ENCODE data around the gene SLC10A7. TPM values are rescaled to one million over a fixed set of nuclear protein-coding genes. Genes with fewer than 3 reads are reported as not detected.

SLC10A7 gene
- total and polyA plus RNA-seq, 4 donors = 3.7 to 18.7 (median 7.6) TPM

DNA sequence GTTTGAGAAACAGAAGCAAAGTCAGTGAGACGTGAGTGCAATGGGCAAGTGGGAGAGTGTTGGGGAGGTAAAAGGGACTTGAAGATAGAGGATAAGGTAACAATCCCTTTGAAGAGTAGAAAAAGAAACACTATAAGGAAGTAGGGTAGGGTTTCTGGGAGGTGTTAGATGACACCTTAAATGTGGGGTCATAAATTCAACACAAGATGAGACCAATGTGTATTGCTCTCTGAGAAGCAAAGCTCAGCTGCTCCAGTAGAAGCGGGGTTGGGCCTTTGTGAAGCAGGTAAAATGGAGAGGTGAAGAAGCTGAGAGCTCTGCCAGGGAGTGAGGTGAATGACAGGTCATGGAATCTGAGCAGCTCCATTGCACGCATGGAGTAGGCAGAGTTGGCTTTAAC lies 222.1 kb downstream of the SLC10A7 start:
- Histone ChIP-seq H3K27me3 (ENCODE audit: control insufficient read depth in 4 of 4, insufficient read depth in 4 of 4, low read length in 3 of 4) (no peaks in the 10 kb centered on the region), H3K27ac (ENCODE audit: low read depth in 1 of 2, low read length in 2 of 2) (no peak overlapping the region), H3K36me3 (ENCODE audit: control insufficient read depth in 4 of 4, insufficient read depth in 3 of 4, low read depth in 1 of 4, low read length in 3 of 4) (no peaks in the 10 kb centered on the region), H3K4me3 (ENCODE audit: low read depth in 1 of 3, low read length in 3 of 3) (no peak overlapping the region), H3K4me1 (ENCODE audit: control insufficient read depth in 4 of 4, insufficient read depth in 4 of 4, low read length in 3 of 4) (no peaks in the 10 kb centered on the region), H3K9me3 (ENCODE audit: control insufficient read depth in 4 of 4, low read length in 3 of 4) (no peaks in the 10 kb centered on the region), H3K9ac (ENCODE audit: low read depth in 1 of 2, low read length in 2 of 2) (no peak overlapping the region)
- WGBS = 98% methylated on average over 3 of the region's 3 CpGs
- no peak for DNase-seq (ENCODE audit: low spot score)
- TF ChIP-seq HNF4A (conservative IDR thresholded peaks at IDR 0.05) = no peak
- TF ChIP-seq NR2F2 (IDR thresholded peaks at IDR 0.05) = no peak
- no peak for TF ChIP-seq HNF4G (IDR thresholded peaks at IDR 0.05)
- TF ChIP-seq FOXA2 (IDR thresholded peaks at IDR 0.05) = no peak
- no peak for TF ChIP-seq CTCF (IDR thresholded peaks at IDR 0.05; ENCODE audit: low read depth, low read length, missing input control)
- TF ChIP-seq JUND (IDR thresholded peaks at IDR 0.05) = no peak
- TF ChIP-seq TAF1 (conservative IDR thresholded peaks at IDR 0.05) = no peak
- TF ChIP-seq, protein P1, sequence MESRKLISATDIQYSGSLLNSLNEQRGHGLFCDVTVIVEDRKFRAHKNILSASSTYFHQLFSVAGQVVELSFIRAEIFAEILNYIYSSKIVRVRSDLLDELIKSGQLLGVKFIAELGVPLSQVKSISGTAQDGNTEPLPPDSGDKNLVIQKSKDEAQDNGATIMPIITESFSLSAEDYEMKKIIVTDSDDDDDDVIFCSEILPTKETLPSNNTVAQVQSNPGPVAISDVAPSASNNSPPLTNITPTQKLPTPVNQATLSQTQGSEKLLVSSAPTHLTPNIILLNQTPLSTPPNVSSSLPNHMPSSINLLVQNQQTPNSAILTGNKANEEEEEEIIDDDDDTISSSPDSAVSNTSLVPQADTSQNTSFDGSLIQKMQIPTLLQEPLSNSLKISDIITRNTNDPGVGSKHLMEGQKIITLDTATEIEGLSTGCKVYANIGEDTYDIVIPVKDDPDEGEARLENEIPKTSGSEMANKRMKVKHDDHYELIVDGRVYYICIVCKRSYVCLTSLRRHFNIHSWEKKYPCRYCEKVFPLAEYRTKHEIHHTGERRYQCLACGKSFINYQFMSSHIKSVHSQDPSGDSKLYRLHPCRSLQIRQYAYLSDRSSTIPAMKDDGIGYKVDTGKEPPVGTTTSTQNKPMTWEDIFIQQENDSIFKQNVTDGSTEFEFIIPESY (IDR thresholded peaks at IDR 0.05) = no peak
- TF ChIP-seq, protein P2, sequence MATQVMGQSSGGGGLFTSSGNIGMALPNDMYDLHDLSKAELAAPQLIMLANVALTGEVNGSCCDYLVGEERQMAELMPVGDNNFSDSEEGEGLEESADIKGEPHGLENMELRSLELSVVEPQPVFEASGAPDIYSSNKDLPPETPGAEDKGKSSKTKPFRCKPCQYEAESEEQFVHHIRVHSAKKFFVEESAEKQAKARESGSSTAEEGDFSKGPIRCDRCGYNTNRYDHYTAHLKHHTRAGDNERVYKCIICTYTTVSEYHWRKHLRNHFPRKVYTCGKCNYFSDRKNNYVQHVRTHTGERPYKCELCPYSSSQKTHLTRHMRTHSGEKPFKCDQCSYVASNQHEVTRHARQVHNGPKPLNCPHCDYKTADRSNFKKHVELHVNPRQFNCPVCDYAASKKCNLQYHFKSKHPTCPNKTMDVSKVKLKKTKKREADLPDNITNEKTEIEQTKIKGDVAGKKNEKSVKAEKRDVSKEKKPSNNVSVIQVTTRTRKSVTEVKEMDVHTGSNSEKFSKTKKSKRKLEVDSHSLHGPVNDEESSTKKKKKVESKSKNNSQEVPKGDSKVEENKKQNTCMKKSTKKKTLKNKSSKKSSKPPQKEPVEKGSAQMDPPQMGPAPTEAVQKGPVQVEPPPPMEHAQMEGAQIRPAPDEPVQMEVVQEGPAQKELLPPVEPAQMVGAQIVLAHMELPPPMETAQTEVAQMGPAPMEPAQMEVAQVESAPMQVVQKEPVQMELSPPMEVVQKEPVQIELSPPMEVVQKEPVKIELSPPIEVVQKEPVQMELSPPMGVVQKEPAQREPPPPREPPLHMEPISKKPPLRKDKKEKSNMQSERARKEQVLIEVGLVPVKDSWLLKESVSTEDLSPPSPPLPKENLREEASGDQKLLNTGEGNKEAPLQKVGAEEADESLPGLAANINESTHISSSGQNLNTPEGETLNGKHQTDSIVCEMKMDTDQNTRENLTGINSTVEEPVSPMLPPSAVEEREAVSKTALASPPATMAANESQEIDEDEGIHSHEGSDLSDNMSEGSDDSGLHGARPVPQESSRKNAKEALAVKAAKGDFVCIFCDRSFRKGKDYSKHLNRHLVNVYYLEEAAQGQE (IDR thresholded peaks at IDR 0.05) = no peak

DNA sequence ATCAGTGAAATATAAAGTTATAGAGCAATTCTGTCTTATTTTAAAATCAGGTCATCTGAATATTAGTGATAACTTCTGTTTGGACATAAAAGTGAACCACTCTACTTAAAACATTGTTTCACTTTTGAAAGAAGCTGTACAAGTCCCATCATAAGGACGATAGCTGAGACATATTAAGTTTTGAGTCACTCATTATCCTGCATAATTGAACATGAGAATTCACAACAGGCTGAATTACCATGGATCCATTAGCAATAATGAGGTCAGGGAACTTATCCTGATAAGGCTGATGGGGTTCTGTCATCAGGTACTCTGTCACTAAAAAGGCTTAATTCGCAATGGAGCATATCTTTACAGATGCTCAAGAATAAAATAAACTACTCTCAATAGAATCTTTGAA lies 227.0 kb downstream of the SLC10A7 start:
- WGBS = 96% methylated on average over 2 of the region's 2 CpGs
- Histone ChIP-seq H3K27me3 (ENCODE audit: control insufficient read depth in 4 of 4, insufficient read depth in 4 of 4, low read length in 3 of 4) (no peaks in the 10 kb centered on the region), H3K4me3 (ENCODE audit: low read depth in 1 of 3, low read length in 3 of 3) (no peak overlapping the region), H3K9me3 (ENCODE audit: control insufficient read depth in 4 of 4, low read length in 3 of 4) (no peaks in the 10 kb centered on the region), H3K27ac (ENCODE audit: low read depth in 1 of 2, low read length in 2 of 2) (no peak overlapping the region), H3K4me1 (ENCODE audit: control insufficient read depth in 4 of 4, insufficient read depth in 4 of 4, low read length in 3 of 4) (no peaks in the 10 kb centered on the region), H3K36me3 (ENCODE audit: control insufficient read depth in 4 of 4, insufficient read depth in 3 of 4, low read depth in 1 of 4, low read length in 3 of 4) (peaks cover 0 to 4% (median 1%) of the 10 kb centered on the region in 4 donors), H3K9ac (ENCODE audit: low read depth in 1 of 2, low read length in 2 of 2) (no peak overlapping the region)
- no peak for DNase-seq (ENCODE audit: low spot score)
- TF ChIP-seq NR2F2 (IDR thresholded peaks at IDR 0.05) = no peak
- no peak for TF ChIP-seq CTCF (IDR thresholded peaks at IDR 0.05; ENCODE audit: low read depth, low read length, missing input control)
- TF ChIP-seq RAD21 (IDR thresholded peaks at IDR 0.05) = no peak
- no peak for TF ChIP-seq RXRA (IDR thresholded peaks at IDR 0.05)
- TF ChIP-seq YY1 (IDR thresholded peaks at IDR 0.05) = no peak
- no peak for TF ChIP-seq GABPA (IDR thresholded peaks at IDR 0.05 in 1 of 2, conservative IDR thresholded peaks at IDR 0.05 in 1 of 2)
- TF ChIP-seq FOXA2 (IDR thresholded peaks at IDR 0.05) = no peak
- TF ChIP-seq FOXA1 (IDR thresholded peaks at IDR 0.05) = no peak
- TF ChIP-seq, protein P1 (IDR thresholded peaks at IDR 0.05) = no peak
- no peak for TF ChIP-seq EGR1 (IDR thresholded peaks at IDR 0.05; ENCODE audit: low read depth in 2 of 2)
- no peak for TF ChIP-seq TAF1 (conservative IDR thresholded peaks at IDR 0.05)
- TF ChIP-seq, protein P3, sequence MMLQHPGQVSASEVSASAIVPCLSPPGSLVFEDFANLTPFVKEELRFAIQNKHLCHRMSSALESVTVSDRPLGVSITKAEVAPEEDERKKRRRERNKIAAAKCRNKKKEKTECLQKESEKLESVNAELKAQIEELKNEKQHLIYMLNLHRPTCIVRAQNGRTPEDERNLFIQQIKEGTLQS (IDR thresholded peaks at IDR 0.05) = no peak
- no peak for TF ChIP-seq HNF4A (conservative IDR thresholded peaks at IDR 0.05)
- TF ChIP-seq SP1 (IDR thresholded peaks at IDR 0.05) = no peak
- no peak for TF ChIP-seq HNF4G (IDR thresholded peaks at IDR 0.05)
- no peak for TF ChIP-seq JUND (IDR thresholded peaks at IDR 0.05)
- TF ChIP-seq, protein P4, sequence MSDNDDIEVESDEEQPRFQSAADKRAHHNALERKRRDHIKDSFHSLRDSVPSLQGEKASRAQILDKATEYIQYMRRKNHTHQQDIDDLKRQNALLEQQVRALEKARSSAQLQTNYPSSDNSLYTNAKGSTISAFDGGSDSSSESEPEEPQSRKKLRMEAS (IDR thresholded peaks at IDR 0.05) = no peak
